GM18502 (cell line): ENCODE results near the gene CTSC.

Experiments
- ATAC-seq: cut with Tn5 transposase; IDR thresholded peaks from one replicate; pipeline ENCODE4 v1.9.1; 2021; ENCODE audit warnings: mild to moderate bottlenecking; ENCODE audit not compliant: unreplicated experiment, poor library complexity

CTSC gene

DNA sequence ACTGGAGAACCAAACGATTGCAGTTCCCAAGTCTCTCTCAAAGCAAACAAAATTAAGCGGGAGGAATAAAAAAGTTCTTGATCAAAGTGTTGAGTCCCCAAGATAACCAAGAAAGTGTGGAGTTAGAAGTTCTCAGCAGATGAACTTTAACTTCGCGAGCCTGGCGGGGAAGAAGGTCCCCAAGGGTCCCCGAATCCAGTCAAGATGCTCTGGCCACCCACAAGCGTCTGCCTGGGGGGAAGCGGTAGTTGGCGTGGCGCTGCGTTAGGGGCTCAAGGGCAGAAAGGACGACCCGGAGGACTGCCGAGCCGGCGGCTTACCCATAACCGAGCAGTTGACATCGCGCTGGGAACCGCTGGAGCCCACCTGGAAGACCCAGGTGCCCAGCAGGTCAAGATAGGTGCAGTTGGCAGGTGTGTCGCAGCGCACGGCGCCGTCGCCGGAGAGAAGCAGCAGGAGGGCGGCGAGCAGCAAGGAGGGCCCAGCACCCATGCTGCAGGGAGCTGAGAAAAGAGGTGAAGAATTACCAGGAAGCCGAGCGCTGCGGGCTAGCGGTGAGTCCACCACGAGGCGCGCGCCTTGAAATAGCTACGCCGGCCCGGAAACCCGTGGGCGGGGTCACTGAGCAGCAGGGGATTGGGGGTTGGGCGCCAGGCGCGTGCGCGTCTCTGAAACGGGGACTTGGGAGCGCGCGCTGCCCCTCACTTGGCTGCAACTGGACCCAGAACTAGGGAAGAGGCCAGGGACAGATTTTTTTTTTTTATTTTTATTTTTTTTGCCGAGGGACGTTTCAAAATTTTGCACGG lies at the start of gene CTSC:
CTSC (minus strand) TSS at position 556 of the 806 bp plus-strand sequence; CDS start at position 492, 64 bp downstream.
- peak; percentile 91 for ATAC-seq

GRCh38 chr11:88384669-88385005 lies 47.1 kb upstream of the CTSC start:
- ATAC-seq, result no peak

GRCh38 chr11:88384004-88384668 lies 46.6 kb upstream of the CTSC start:
- ATAC-seq, result no peak

- ATAC-seq, result no peak
These were observed 45.9 kb upstream of the CTSC start for GRCh38 chr11:88383447-88383846.

GRCh38 chr11:88379130-88379529 lies 41.6 kb upstream of the CTSC start:
- no peak for ATAC-seq

- no peak for ATAC-seq
These were observed 41.0 kb upstream of the CTSC start for GRCh38 chr11:88378422-88379066.

- no peak for ATAC-seq
These were observed 40.1 kb upstream of the CTSC start for GRCh38 chr11:88377646-88378045.

- ATAC-seq, result no peak
These were observed 39.6 kb upstream of the CTSC start for GRCh38 chr11:88377144-88377543.

- no peak for ATAC-seq
These were observed 38.5 kb upstream of the CTSC start for GRCh38 chr11:88375927-88376470.

GRCh38 chr11:88370782-88371181 lies 33.2 kb upstream of the CTSC start:
- no peak for ATAC-seq

DNA sequence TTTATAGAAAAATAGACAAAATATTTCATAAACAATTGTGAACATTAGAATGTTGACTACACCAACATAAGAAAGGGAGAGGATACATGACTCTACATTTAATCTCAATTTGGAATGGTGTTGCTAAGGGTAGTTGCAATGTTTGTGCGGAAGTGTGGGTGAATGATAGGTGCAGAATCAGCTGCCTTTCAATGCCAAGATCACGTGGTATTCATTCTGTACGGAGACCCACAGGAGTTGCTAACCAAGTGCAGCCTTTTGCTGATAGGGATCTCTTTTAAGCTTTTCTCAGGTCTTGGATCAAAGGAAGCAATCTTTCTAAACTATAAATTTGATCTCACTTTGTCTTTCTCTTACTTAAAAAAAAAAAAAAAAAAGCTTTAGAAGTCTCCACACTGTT lies 29.8 kb upstream of the CTSC start:
- no peak for ATAC-seq

DNA sequence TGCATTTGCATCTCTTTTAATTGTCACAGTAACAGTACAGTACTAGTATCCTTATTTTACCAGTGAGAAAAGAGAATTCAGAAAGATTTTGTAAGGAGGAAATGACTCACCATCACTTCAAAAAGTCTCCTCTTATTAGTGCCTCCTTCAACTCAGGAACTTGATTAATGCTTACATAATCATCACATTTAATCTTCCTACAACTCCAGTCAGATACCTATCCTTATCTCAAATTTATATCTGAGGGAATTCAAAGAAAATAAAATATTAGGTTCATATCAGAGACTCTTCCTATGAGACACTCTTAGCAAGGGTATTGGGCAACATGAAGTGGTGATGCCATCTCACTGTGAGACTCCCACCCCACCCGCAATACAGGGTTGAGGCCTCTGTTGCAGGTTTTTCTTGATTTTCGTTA lies 26.1 kb upstream of the CTSC start:
- ATAC-seq, result peak; percentile 48

DNA sequence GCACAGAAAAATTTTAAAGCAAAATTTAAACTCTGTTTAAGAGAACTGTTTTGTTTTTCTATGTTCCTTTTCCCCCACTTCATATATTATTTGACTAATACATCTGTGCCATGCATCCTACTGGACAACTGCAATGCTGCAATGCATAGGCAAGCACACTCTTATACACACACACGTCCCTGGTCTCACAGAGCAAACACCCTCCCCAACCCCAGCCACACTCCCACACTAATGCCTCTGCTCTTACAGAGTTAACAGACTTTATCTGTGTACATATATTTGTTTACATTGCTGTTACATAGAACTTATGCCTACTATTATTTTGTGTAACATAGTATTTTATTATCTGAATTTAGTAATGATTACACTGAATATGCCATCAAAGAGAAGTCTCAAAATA lies 25.5 kb upstream of the CTSC start:
- ATAC-seq, result no peak

DNA sequence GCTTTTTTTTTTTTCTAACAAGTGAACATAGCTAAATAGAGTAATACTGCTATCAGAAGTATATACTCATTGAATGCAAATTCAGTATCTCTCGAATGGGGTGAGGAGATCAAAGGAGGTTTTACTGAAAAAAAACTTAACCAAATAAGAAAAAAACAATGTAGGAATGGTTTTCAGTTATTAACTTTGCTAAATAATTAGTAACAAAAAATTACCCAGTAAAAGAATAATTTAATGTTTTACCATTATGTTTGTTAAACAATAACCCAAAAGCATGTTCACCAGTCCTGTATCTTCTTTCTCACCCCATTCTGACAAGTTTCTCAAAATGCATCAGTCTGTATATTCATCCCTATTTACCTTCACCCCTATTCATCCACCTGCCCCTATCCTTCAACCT lies 22.6 kb upstream of the CTSC start:
- no peak for ATAC-seq

DNA sequence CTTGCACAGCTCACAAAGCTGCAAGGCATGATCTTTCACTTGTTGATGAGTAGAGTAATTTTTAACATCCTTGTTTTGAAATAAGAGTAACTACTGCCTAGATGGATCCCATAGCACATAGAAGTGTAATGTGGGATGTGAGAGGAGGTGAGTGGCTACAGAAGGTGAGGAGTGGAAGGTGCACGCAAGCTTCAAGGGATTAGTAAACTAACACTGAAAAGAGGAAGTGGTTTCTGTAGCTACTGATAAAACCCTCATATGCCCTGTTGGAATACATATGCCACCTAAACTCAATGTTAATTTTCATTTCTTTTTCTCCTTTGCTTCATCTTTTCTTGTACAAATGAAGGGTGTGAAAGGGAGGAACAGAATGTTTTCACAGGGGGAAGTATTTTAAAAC lies 22.0 kb upstream of the CTSC start:
- peak; percentile 72 for ATAC-seq

DNA sequence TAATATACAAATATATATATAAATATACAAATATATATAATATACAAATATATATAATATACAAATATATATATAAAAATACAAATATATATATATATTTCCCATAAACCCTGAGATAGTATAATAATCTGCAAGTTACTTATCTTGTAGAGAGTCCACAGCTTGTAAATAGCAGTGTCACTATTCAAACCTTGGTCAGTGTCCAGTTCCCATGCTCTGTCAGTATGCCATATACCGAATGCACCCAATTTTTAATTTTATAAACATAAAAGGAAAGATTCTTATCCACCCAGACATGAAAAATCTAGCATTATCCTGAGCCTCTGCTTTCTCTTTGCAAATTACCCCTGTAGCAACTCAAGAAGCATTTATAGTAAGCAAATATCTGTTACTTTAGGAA lies 21.6 kb upstream of the CTSC start:
- no peak for ATAC-seq

DNA sequence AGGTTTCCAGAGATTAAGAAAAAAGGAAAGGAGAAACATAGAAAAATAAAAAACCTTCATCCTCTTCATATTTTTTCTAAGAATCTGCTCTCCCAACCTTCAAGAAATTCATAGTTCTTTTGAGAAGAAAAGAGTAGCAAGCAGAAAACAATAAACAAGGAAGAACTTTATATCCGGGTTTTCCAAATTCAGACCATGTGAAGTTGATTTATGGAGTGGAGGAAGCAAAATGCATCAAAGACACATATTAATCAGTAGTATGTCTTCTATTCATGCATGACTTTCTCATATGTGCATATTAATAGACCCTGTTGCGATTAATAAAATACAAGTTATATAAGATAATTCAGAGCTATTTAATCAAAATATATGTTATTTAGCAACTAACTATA lies 20.5 kb upstream of the CTSC start:
- no peak for ATAC-seq

GRCh38 chr11:88357323-88358039 lies 19.9 kb upstream of the CTSC start:
- peak; percentile 64 for ATAC-seq

GRCh38 chr11:88355887-88356286 lies 18.4 kb upstream of the CTSC start:
- ATAC-seq, result no peak

GRCh38 chr11:88354912-88355311 lies 17.4 kb upstream of the CTSC start:
- ATAC-seq, result peak; percentile 28
